ENCODE measurements around the gene MRNIP. TPM values are rescaled to one million over a fixed set of nuclear protein-coding genes. Genes with fewer than 3 reads are reported as not detected.
A peak's percentile ranks its signal among the peaks of the same experiment; 100 is the strongest.

MRNIP gene
- total RNA-seq, 1 experiment from 2014 or later = 36.2 TPM

- no peaks in the 10 kb centered on the region for H3K9me3 ChIP-seq (ENCODE audit: control insufficient read depth in 1 of 2, insufficient read depth in 1 of 2, low read depth in 1 of 2, low read length in 2 of 2)
- intact Hi-C loops (cut with micrococcal nuclease) = no loop called here
- H2AFZ ChIP-seq (ENCODE audit: low read depth, low read length, poor library complexity, severe bottlenecking) = no peak overlapping the region
- H3K27me3 ChIP-seq (ENCODE audit: insufficient read depth, low read length) = no peaks in the 10 kb centered on the region
- no peak for DNase-seq (ENCODE audit: low read depth, low spot score)
- peak; percentile 34; the same call in 1 of the 2 replicates for ATAC-seq
- ChIA-PET POLR2A (no interaction called here), CTCF (no interaction called here), RAD21 (ENCODE audit: low non-redundant PET in 1 of 2, low total read pairs in 2 of 2, uncharacterized antibody in 2 of 2, unreplicated experiment in 2 of 2) (no interaction called here)
- H3K79me2 ChIP-seq (ENCODE audit: insufficient read depth, low read length) = no peaks in the 10 kb centered on the region
- H3K9me2 ChIP-seq (ENCODE audit: insufficient read depth) = no peaks in the 10 kb centered on the region
- TF ChIP-seq CBX3 (IDR thresholded peaks at IDR 0.05; ENCODE audit: low read depth) (no peak), ZBTB33 (IDR thresholded peaks at IDR 0.05; ENCODE audit: extremely low read depth, insufficient replicate concordance, low read length) (no peak), YY1 (IDR thresholded peaks at IDR 0.05; ENCODE audit: extremely low read depth, insufficient replicate concordance, low read depth, low read length) (no peak), POLR2A (IDR thresholded peaks at IDR 0.05; ENCODE audit: borderline replicate concordance, extremely low read depth, insufficient read depth, insufficient read length) (no peak), ATF3 (IDR thresholded peaks at IDR 0.05) (no peak), CEBPB (IDR thresholded peaks at IDR 0.05; ENCODE audit: low read depth) (no peak), ZFX (IDR thresholded peaks at IDR 0.05) (no peak), JUND (IDR thresholded peaks at IDR 0.05) (no peak), ELF1 (IDR thresholded peaks at IDR 0.05; ENCODE audit: borderline replicate concordance, low read depth) (no peak), ZNF274 (IDR thresholded peaks at IDR 0.05; ENCODE audit: low read depth, low read length) (no peak)
- no peaks in the 10 kb centered on the region for H4K20me1 ChIP-seq (ENCODE audit: insufficient read depth)
- no peak overlapping the region for H3K9ac ChIP-seq (ENCODE audit: low read length)
- no TSS peak for BruUV-seq (replicated peaks)
- H3K4me2 ChIP-seq (ENCODE audit: low read length) = no peak overlapping the region
- no peak overlapping the region for H3K27ac ChIP-seq (ENCODE audit: low read depth, low read length)
- peaks cover 38 to 58% of the 10 kb centered on the region in 2 experiments for H3K36me3 ChIP-seq (ENCODE audit: control insufficient read depth in 1 of 2, insufficient read depth in 2 of 2, low read length in 2 of 2)
- no peak overlapping the region for H3K4me3 ChIP-seq (replicated peaks in 1 of 2; ENCODE audit: low read depth in 1 of 2, low read length in 2 of 2)
- H3K4me1 ChIP-seq (ENCODE audit: control insufficient read depth in 1 of 2, insufficient read depth in 2 of 2, low read length in 2 of 2) = no peaks in the 10 kb centered on the region
Observed at GRCh38 chr5:179892255-179892654, 33.6 kb upstream of the MRNIP start.
